Pancreas (tissue), 10 donors: ENCODE measurements around the gene FGF12. TPM values are rescaled to one million over a fixed set of nuclear protein-coding genes. Genes with fewer than 3 reads are reported as not detected.

ENCODE experiments used
- ATAC-seq, 4 donors: fragments of 200-7000 bp; cut with Tn5 transposase; one replicate each; pipeline versions ENCODE4 v1.8.0 to v1.9.1; 2020; ENCODE audit warnings: mild to moderate bottlenecking in 4 of 4, moderate library complexity in 4 of 4
- DNase-seq, 6 donors: peaks; one replicate each; pipeline ENCODE4 v3.0.0-alpha.2; 2020
- FAIRE-seq: peaks from 2 replicates; lab custom pipeline; 2012; peaks lifted over from hg19 to GRCh38; lab: Jason Lieb, UNC
- H3K27ac ChIP-seq, 4 donors: fragments of 200-600 bp; sonication (generic); 1 replicate in 3 of 4; 2 replicates in 1 of 4; pipeline versions ENCODE4 v1.5.0 to v1.8.0; 2020
- H3K27me3 ChIP-seq, 4 donors: fragments of 200-600 bp; one replicate each; pipeline ENCODE4 v1.8.0; 2021
- H3K36me3 ChIP-seq, 3 donors: fragments of 200-600 bp; sonication (generic) in 1 of 3; one replicate each; pipeline versions ENCODE4 v1.5.0 to v1.8.0; 2020 to 2021
- H3K4me1 ChIP-seq, 3 donors: fragments of 200-600 bp; one replicate each; pipeline ENCODE4 v1.8.0; 2021
- H3K4me3 ChIP-seq, 4 donors: fragments of 200-600 bp; sonication (generic) in 2 of 4; one replicate each; pipeline versions ENCODE4 v1.5.0 to v1.8.0; 2020 to 2021
- H3K9me3 ChIP-seq, 4 donors: fragments of 200-600 bp; one replicate each; pipeline ENCODE4 v1.8.0; 2021
- CTCF ChIP-seq, 4 donors: fragments of 200-600 bp; sonication (generic) in 3 of 4; IDR thresholded peaks; one replicate each; pipeline versions ENCODE4 v1.5.0 to v1.8.0; 2021; ENCODE audit warnings: antibody characterized with exemption in 4 of 4
- WGBS, 2 donors: extraction: QIAGEN DNeasy Blood & Tissue Kit; methylation state at CpG; one replicate each; pipeline ENCODE4 v1.1.7; 2013; 5-methylcytosine and 5-hydroxymethylcytosine counted together
- intact Hi-C, 3 donors: fragments of 100-400 bp; cut with DNase I; formaldehyde crosslinking; loops; one replicate each; pipeline versions ENCODE4 v1.11.1 to v1.14.2; 2022
- polyA plus RNA-seq, 2 donors: library from polyadenylated mRNA; stranded (reverse); fragments of 200-250 nt; gene quantifications; one replicate each; pipeline ENCODE4 v1.2.3, GENCODE V29; 2013
- total RNA-seq, 6 donors: library from RNA; stranded (reverse); fragmentation: NEBNext Ultra II Directional in 4 of 6; extraction: Animal tissue kit (Norgen Biotek cat#: 25700) in 4 of 6; gene quantifications; one replicate each; pipeline versions ENCODE4 v1.2.1 to v1.2.4, GENCODE V29; 2021 to 2023
- donor health status: healthy with polysubstance abuse.
- donor health status: DM: no; HTN: no; CAD: no; lungs with moderate emphysema.
- donor health status: DM: no; HTN: no; CAD: no.
- donor health status: control.
- donor health status: control.
- donor health status: Bipolar disorder and iron deficiency.
- donor health status: DM: yes; HTN: yes; CAD: no.
- donor health status: DM: no; HTN: no; CAD: no.
- donor health status: DM: no; HTN: no; CAD: no.
- donor health status: DM: yes; HTN: yes; CAD: no.

The FGF12 gene
- total and polyA plus RNA-seq, 8 donors: 3.6 to 8.6 (median 6.4) TPM

- Histone ChIP-seq H3K36me3 (no peaks in the 10 kb centered on the region), H3K4me3 (no peak overlapping the region), H3K27me3 (no peaks in the 10 kb centered on the region), H3K27ac (no peak overlapping the region), H3K4me1 (no peaks in the 10 kb centered on the region), H3K9me3 (no peaks in the 10 kb centered on the region)
- no peak for TF ChIP-seq CTCF (IDR thresholded peaks at IDR 0.05)
- ATAC-seq (no peak), FAIRE-seq (no peak), DNase-seq (no peak)
- intact Hi-C loops: no loop called here
- WGBS, 2 donors: 72 to 73% methylated on average over 3 of the region's 3 CpGs
These were observed 466.2 kb downstream of the FGF12 start for GRCh38 chr3:192261135-192261534.

DNA sequence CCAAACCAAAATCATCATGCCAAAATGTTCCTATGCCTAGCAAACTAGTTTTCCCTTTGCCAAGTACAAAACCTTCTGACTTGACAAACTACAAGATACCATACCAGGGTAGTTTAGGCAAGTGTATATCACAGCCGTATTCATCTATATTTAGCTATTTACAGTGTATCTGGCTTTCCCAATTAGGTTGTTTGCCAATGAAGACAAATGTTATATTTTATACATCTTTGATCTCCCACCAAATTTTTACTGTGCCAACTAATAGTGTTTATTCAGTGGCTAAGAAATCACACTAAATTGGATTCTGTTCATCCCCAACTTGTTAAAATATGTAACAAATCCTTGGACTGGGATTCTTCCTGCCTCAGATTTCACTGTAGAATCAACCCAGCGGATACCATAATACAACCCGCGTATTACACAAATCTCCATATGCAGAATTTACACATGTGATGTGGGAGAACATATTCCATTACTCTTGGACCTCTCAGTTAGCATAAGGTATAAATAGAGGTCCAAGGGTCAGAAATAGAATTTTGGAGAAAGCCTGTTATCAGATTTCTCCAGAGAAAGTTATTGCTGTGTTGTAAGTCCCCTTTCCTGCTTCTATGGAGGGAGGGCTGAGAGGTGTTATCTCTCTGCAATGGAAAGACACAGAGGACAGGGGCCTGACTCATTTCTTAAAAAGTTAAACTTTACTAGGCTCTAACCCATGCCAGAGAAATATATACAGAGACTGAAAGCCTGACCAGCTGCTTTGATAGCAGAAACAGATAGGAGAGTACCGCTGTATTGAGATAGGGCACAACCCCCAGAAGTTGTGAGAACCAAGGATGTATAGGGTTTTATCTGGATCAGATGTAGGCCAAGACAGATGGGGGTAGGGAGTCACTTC, 467.0 kb downstream of the FGF12 start:
- ATAC-seq (peak in 1 of 4 donors; percentile 61), FAIRE-seq (no peak), DNase-seq (no peak)
- Histone ChIP-seq H3K9me3 (no peaks in the 10 kb centered on the region), H3K4me3 (no peak overlapping the region), H3K27ac (no peak overlapping the region), H3K27me3 (no peaks in the 10 kb centered on the region), H3K4me1 (no peaks in the 10 kb centered on the region), H3K36me3 (no peaks in the 10 kb centered on the region)
- 77 to 81% methylated on average over 5 of the region's 5 CpGs for WGBS, 2 donors
- no peak for TF ChIP-seq CTCF (IDR thresholded peaks at IDR 0.05)
- intact Hi-C loops: no loop called here

DNA sequence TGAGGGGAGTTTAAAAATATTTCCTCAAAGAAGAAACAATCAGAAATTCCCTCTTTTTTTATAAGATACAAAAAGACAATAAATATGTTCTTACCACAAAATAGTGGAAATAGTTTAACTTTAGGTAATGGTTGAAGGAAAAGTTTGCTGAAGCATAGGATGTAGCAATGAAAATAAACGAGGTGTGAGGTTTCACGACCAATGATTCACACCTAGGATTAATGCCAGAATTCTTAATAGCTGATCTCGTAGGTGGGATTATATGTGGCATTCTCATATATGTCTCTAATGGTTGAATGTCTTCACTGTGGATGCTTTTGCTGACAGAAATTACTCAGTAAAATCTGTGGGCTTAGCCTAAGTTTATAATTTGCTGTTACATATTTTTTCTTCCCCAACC, 467.7 kb downstream of the FGF12 start:
- FAIRE-seq: no peak
- no peaks in the 10 kb centered on the region for H3K4me1 ChIP-seq
- ATAC-seq: no peak
- no peaks in the 10 kb centered on the region for H3K27me3 ChIP-seq
- H3K36me3 ChIP-seq: no peaks in the 10 kb centered on the region
- H3K9me3 ChIP-seq: no peaks in the 10 kb centered on the region
- WGBS, 2 donors: 67 to 83% methylated on average over 3 of the region's 3 CpGs
- no peak overlapping the region for H3K27ac ChIP-seq
- intact Hi-C loops: no loop called here
- no peak overlapping the region for H3K4me3 ChIP-seq
- no peak for TF ChIP-seq CTCF (IDR thresholded peaks at IDR 0.05)
- DNase-seq: no peak

GRCh38 chr3:192258721-192259120, 468.6 kb downstream of the FGF12 start:
- no peak overlapping the region for H3K27ac ChIP-seq
- H3K36me3 ChIP-seq: no peaks in the 10 kb centered on the region
- intact Hi-C loops: no loop called here
- FAIRE-seq: no peak
- WGBS, 2 donors: 74 to 76% methylated on average over 6 of the region's 6 CpGs
- no peak for ATAC-seq
- TF ChIP-seq CTCF (IDR thresholded peaks at IDR 0.05): no peak
- no peaks in the 10 kb centered on the region for H3K27me3 ChIP-seq
- no peaks in the 10 kb centered on the region for H3K9me3 ChIP-seq
- H3K4me3 ChIP-seq: no peak overlapping the region
- no peak for DNase-seq
- no peaks in the 10 kb centered on the region for H3K4me1 ChIP-seq

DNA sequence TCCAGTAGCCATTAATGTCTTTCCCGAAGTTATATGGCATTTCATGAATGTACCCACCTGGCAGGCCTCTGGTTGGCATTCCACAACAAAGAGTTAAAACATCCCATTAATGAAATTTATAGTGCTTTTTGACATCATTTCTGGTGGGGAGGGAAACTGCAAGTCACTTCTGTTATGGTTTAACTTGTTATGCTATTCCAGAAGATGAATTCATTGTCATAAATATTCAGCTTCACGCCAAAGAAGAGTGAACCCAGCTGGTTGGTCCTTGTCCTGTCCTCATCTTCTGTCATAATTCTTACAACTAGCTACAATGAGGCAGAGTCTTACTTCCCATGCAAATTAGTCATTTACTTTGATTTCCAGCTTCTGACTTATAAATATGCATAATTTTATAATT, 471.5 kb downstream of the FGF12 start:
- intact Hi-C loops: no loop called here
- no peak for TF ChIP-seq CTCF (IDR thresholded peaks at IDR 0.05)
- ATAC-seq (no peak), DNase-seq (no peak), FAIRE-seq (no peak)
- WGBS, 2 donors: 89 to 92% methylated on average over 2 of the region's 2 CpGs
- no peaks in the 10 kb centered on the region for H3K4me1 ChIP-seq
- no peak overlapping the region for H3K27ac ChIP-seq
- no peaks in the 10 kb centered on the region for H3K36me3 ChIP-seq
- no peak overlapping the region for H3K4me3 ChIP-seq
- no peaks in the 10 kb centered on the region for H3K27me3 ChIP-seq
- H3K9me3 ChIP-seq: no peaks in the 10 kb centered on the region
